LNCaP clone FGC (cell line): ENCODE data around the gene EFNA5.

Source experiments
- DNase-seq: peaks from one replicate; pipeline ENCODE4 v3.0.0-alpha.2; 2011; ENCODE audit warnings: low read depth
- H3K4me3 ChIP-seq: 2 replicates; pipeline ENCODE4 v1.5.1; 2011; ENCODE audit warnings: mild to moderate bottlenecking, low read depth, low read length, control low read depth
- TF ChIP-seq, protein P1 (sequence below): IDR thresholded peaks from 2 replicates; pipeline ENCODE4 v1.5.1; 2012; ENCODE audit warnings: mild to moderate bottlenecking; ENCODE audit not compliant: control insufficient read depth, insufficient read depth; ENCODE audit errors: extremely low read depth

The EFNA5 gene

GRCh38 chr5:107526270-107526937, 144.3 kb downstream of the EFNA5 start:
- no peak overlapping the region for H3K4me3 ChIP-seq
- TF ChIP-seq, protein P1, sequence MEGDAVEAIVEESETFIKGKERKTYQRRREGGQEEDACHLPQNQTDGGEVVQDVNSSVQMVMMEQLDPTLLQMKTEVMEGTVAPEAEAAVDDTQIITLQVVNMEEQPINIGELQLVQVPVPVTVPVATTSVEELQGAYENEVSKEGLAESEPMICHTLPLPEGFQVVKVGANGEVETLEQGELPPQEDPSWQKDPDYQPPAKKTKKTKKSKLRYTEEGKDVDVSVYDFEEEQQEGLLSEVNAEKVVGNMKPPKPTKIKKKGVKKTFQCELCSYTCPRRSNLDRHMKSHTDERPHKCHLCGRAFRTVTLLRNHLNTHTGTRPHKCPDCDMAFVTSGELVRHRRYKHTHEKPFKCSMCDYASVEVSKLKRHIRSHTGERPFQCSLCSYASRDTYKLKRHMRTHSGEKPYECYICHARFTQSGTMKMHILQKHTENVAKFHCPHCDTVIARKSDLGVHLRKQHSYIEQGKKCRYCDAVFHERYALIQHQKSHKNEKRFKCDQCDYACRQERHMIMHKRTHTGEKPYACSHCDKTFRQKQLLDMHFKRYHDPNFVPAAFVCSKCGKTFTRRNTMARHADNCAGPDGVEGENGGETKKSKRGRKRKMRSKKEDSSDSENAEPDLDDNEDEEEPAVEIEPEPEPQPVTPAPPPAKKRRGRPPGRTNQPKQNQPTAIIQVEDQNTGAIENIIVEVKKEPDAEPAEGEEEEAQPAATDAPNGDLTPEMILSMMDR, result no peak
- no peak for DNase-seq

DNA sequence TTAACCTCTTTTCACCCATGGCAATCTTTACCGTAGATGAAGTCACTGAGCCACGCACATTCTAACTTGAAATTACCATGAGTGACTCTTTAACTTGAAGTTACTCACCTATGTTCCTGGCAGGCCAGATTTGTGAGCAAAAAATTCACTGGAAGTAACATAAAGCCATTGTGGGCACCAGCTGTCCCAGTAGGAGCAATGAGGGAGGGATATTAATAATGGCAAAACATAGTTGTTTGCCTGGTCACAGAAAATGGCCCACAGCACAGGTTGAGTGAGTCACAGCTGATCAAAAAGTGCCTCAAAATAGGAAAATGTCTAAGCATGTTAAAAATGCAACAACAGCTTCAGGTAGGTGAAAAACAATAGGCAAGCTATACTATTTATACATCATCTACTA, 146.6 kb downstream of the EFNA5 start:
- H3K4me3 ChIP-seq, result no peak overlapping the region
- DNase-seq, result no peak
- TF ChIP-seq, protein P1, result no peak

DNA sequence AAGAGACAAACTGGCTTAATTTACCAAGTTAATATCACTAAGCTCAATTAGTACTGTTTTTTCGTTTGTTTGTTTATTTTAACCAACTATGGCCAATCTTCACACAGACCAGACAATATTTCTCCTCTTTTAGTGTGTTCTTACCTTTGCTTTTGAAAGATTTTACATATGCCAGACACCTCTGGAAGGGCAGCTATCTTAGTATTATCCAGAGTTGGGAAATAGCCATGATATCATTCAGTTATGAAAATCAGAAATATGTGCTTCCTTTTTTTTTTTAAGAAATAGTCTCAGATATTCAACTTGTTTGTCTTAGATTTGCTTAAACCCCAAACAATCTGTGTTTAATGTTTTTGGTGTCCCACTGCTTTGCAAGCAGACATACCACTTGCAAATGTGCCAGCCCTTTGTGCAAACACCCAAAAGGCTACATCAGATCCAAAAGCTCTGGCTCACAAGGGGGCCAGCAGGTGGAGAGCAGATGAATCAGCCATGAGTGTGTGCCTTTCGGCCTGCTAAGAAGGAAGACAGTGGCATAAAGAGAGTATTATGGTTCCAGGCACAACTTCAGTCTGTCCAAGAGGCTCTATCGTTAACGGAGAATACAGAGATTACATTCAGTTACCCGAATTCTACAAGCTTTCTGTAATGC, 147.6 kb downstream of the EFNA5 start:
- TF ChIP-seq, protein P1, result no peak
- DNase-seq, result no peak

GRCh38 chr5:107522456-107522855, 148.3 kb downstream of the EFNA5 start:
- TF ChIP-seq, protein P1, result no peak
- no peak for DNase-seq
- H3K4me3 ChIP-seq, result no peak overlapping the region

More for the DNA sequence above, 147.6 kb downstream of the EFNA5 start:
- H3K4me3 ChIP-seq, result no peak overlapping the region

GRCh38 chr5:107519900-107520354, 150.8 kb downstream of the EFNA5 start:
- TF ChIP-seq, protein P1, result no peak
- H3K4me3 ChIP-seq, result no peak overlapping the region
- DNase-seq, result no peak

GRCh38 chr5:107518616-107519015, 152.1 kb downstream of the EFNA5 start:
- H3K4me3 ChIP-seq, result no peak overlapping the region
- DNase-seq, result no peak
- TF ChIP-seq, protein P1, result no peak
